ENCODE results near the gene CELSR1. TPM values are rescaled to one million over a fixed set of nuclear protein-coding genes. Genes with fewer than 3 reads are reported as not detected.
A peak's percentile ranks its signal among the peaks of the same experiment; 100 is the strongest.

CELSR1 gene
- total RNA-seq, 1 experiment from 2014 or later = 22.6 TPM

DNA sequence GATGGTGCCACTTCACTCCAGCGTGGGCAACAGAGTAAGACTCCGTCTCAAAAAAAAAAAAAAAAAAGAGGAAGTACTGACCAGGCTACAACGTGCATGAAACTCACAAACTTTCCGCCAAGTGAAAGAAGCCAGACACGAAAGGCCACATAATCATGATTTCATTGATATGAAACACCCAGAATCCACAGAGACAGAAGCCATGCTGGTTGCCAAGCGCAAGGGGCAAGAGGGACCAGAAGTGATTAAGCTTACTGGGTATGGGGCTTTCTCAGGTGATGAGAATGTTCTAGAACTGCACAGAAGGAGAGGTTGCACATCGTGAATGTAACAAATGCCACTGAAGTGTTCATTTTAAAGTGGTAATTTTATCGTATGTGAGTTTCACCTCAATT is 60.9 kb downstream of the CELSR1 start:
- Histone ChIP-seq H3T11ph (ENCODE audit: low read length) (no peak overlapping the region), H2BK120ac (ENCODE audit: low read depth, low read length, poor library complexity, severe bottlenecking) (no peak overlapping the region), H2BK12ac (ENCODE audit: insufficient read length, low read depth, low read length) (no peak overlapping the region), H3K23me2 (ENCODE audit: insufficient read length, low read depth, low read length, poor library complexity, severe bottlenecking) (no peaks in the 10 kb centered on the region), H3K4ac (ENCODE audit: low read depth, low read length) (no peak overlapping the region), H3K56ac (ENCODE audit: insufficient read length, low read depth, low read length) (no peak overlapping the region), H3K79me1 (ENCODE audit: insufficient read depth, low read depth, low read length, poor library complexity, severe bottlenecking) (no peaks in the 10 kb centered on the region), H3K9me3 (ENCODE audit: control insufficient read depth, low read depth, low read length) (no peaks in the 10 kb centered on the region), H3K79me2 (ENCODE audit: insufficient read depth, low read length) (no peaks in the 10 kb centered on the region), H4K20me1 (ENCODE audit: control insufficient read depth, insufficient read depth, insufficient read length) (no peaks in the 10 kb centered on the region), H2AK5ac (ENCODE audit: insufficient read length, low read length) (no peak overlapping the region), H3K9ac (ENCODE audit: extremely low read depth, insufficient read length, low read length) (no peak overlapping the region), H2BK5ac (ENCODE audit: insufficient read length, low read length) (no peak overlapping the region), H2AFZ (ENCODE audit: low read length) (no peak overlapping the region), H3K18ac (ENCODE audit: insufficient read length, low read depth, low read length) (no peak overlapping the region), H4K8ac (replicated peaks; ENCODE audit: insufficient read length, low read depth, low read length) (no peak overlapping the region), H4K5ac (ENCODE audit: insufficient read length, low read depth, low read length) (no peak overlapping the region), H3K4me1 (ENCODE audit: insufficient read depth, low read length) (no peaks in the 10 kb centered on the region), H3K27me3 (ENCODE audit: insufficient read depth, low read length) (no peaks in the 10 kb centered on the region), H3K27ac (ENCODE audit: insufficient read length, low read depth, low read length) (no peak overlapping the region), H4K91ac (ENCODE audit: insufficient read length, low read depth, low read length) (no peak overlapping the region), H2BK20ac (ENCODE audit: low read depth, low read length, poor library complexity, severe bottlenecking) (no peak overlapping the region), H3K14ac (ENCODE audit: insufficient read depth, low read length) (no peak overlapping the region), H3K23ac (ENCODE audit: insufficient read length, low read depth, low read length) (no peak overlapping the region), H3K4me2 (ENCODE audit: insufficient read depth, insufficient read length, low read length) (no peak overlapping the region), H2BK15ac (ENCODE audit: low read depth, low read length) (no peak overlapping the region)
- H3K27me3 Mint-ChIP-seq (ENCODE audit: low read depth) = no peaks in the 10 kb centered on the region; the same call in 1 of the 2 replicates
- no peak overlapping the region for H3K4me3 Mint-ChIP-seq
- H3K36me3 Mint-ChIP-seq (ENCODE audit: insufficient read depth in 1 of 3, low read depth in 3 of 3) = peaks cover 4 to 23% (median 6%) of the 10 kb centered on the region in 3 experiments
- peaks cover 13 to 16% of the 10 kb centered on the region in 2 experiments for H3K4me1 Mint-ChIP-seq
- TF ChIP-seq, protein P1, sequence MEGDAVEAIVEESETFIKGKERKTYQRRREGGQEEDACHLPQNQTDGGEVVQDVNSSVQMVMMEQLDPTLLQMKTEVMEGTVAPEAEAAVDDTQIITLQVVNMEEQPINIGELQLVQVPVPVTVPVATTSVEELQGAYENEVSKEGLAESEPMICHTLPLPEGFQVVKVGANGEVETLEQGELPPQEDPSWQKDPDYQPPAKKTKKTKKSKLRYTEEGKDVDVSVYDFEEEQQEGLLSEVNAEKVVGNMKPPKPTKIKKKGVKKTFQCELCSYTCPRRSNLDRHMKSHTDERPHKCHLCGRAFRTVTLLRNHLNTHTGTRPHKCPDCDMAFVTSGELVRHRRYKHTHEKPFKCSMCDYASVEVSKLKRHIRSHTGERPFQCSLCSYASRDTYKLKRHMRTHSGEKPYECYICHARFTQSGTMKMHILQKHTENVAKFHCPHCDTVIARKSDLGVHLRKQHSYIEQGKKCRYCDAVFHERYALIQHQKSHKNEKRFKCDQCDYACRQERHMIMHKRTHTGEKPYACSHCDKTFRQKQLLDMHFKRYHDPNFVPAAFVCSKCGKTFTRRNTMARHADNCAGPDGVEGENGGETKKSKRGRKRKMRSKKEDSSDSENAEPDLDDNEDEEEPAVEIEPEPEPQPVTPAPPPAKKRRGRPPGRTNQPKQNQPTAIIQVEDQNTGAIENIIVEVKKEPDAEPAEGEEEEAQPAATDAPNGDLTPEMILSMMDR (conservative IDR thresholded peaks at IDR 0.05) = no peak
- DNase-seq = no peak
- peak overlapping the region in 1 of 3 experiments; percentile 9; a peak in 1 of 7 replicates for H3K27ac Mint-ChIP-seq
- no CpG with 5 or more reads among the region's 8 CpGs for WGBS (ENCODE audit: extremely low coverage, insufficient read length, low lambda C conversion rate)
- H3K9me3 Mint-ChIP-seq = peaks cover 8 to 10% of the 10 kb centered on the region in 2 experiments

All from H9 (cell line).